Stomach (tissue), 9 donors: ENCODE measurements around the gene FANK1. TPM values are rescaled to one million over a fixed set of nuclear protein-coding genes. Genes with fewer than 3 reads are reported as not detected.
A peak's percentile ranks its signal among the peaks of the same experiment; 100 is the strongest.

Experiments
- DNase-seq, 2 donors: peaks; one replicate each; pipeline versions ENCODE4 v3.0.0 to v3.0.0-alpha.2; 2013 to 2019
- H3K27ac ChIP-seq, 5 donors: fragments of 200-600 bp in 4 of 5; sonication (generic) in 4 of 5; one replicate each; pipeline ENCODE4 v1.5.1; 2013 to 2019; ENCODE audit warnings: mild to moderate bottlenecking in 1 of 5, moderate library complexity in 1 of 5
- H3K27me3 ChIP-seq, 3 donors: fragments of 200-600 bp; sonication (generic); one replicate each; pipeline ENCODE4 v1.5.1; 2017 to 2019; ENCODE audit warnings: mixed run types in 1 of 3
- H3K36me3 ChIP-seq, 4 donors: fragments of 200-600 bp; sonication (generic); 1 replicate in 3 of 4; 2 replicates in 1 of 4; pipeline ENCODE4 v1.5.1; 2016 to 2019
- H3K4me1 ChIP-seq, 4 donors: fragments of 200-600 bp; sonication (generic); one replicate each; pipeline ENCODE4 v1.5.1; 2016 to 2019
- H3K4me3 ChIP-seq, 4 donors: fragments of 200-600 bp; sonication (generic) in 3 of 4; one replicate each; pipeline ENCODE4 v1.5.1; 2016 to 2019; ENCODE audit warnings: mild to moderate bottlenecking in 1 of 4
- H3K9me3 ChIP-seq, 4 donors: fragments of 200-600 bp; sonication (generic); one replicate each; pipeline ENCODE4 v1.5.1; 2016 to 2019
- CTCF ChIP-seq, 7 experiments: fragments of 450-650 bp in 4 of 7; fragments of 200-600 bp in 3 of 7; sonication (generic) in 3 of 7; IDR thresholded peaks; one replicate each; pipeline ENCODE4 v1.5.1; 2016 to 2019; ENCODE audit warnings: antibody characterized with exemption in 7 of 7, control low read depth in 2 of 7, mild to moderate bottlenecking in 1 of 7
- EP300 ChIP-seq: sonication (generic); formaldehyde crosslinking; IDR thresholded peaks from one replicate; pipeline ENCODE4 v1.6.1; 2017; ENCODE audit warnings: antibody characterized with exemption
- POLR2A ChIP-seq, 4 donors: fragments of 450-650 bp; IDR thresholded peaks; one replicate each; pipeline ENCODE4 v1.6.1; 2016; ENCODE audit warnings: antibody characterized with exemption in 4 of 4, control low read depth in 2 of 4, mild to moderate bottlenecking in 1 of 4, moderate library complexity in 1 of 4
- POLR2AphosphoS5 ChIP-seq, 3 donors: sonication (generic); formaldehyde crosslinking; IDR thresholded peaks; one replicate each; pipeline ENCODE4 v1.6.1; 2016; ENCODE audit warnings: antibody characterized with exemption in 3 of 3
- WGBS, 5 donors: extraction: QIAGEN DNeasy Blood & Tissue Kit in 3 of 5; methylation state at CpG; one replicate each; pipeline versions ENCODE4 v1.1.5 to v1.1.7; 2013 to 2018; 5-methylcytosine and 5-hydroxymethylcytosine counted together
- intact Hi-C: fragments of 100-400 bp; cut with DNase I; formaldehyde crosslinking; loops from one replicate; pipeline ENCODE4 v1.15.1; 2023; ENCODE audit warnings: low total_unique reads
- polyA plus RNA-seq, 3 donors: library from polyadenylated mRNA; stranded (reverse); fragments of 200-250 nt; gene quantifications; one replicate each; pipeline ENCODE4 v1.2.3, GENCODE V29; 2013
- total RNA-seq, 5 donors: library from RNA; depleted of rRNA; stranded (reverse); fragments of >200 nt; gene quantifications; one replicate each; pipeline versions ENCODE4 v1.1.0 to v1.2.3, GENCODE V29; 2014 to 2016
- donor health status: healthy with polysubstance abuse.
- donor health status: Bipolar disorder and iron deficiency.
- donor health status: healthy.

Gene FANK1
- total and polyA plus RNA-seq, 8 donors: 1.6 to 13.3 (median 6.4) TPM

GRCh38 chr10:125859128-125859817, 37.1 kb upstream of the FANK1 start:
- H3K27me3 ChIP-seq: no peaks in the 10 kb centered on the region
- 31 to 62% (median 54%) methylated on average over 4 of the region's 4 CpGs for WGBS, 5 donors
- peak in 1 of 2 donors; percentile 38 for DNase-seq

GRCh38 chr10:125865120-125865519, 31.2 kb upstream of the FANK1 start:
- 87 to 90% (median 89%) methylated on average over 3 of the region's 3 CpGs for WGBS, 5 donors
- TF ChIP-seq POLR2AphosphoS5 (IDR thresholded peaks at IDR 0.05): no peak
- no peak for TF ChIP-seq EP300
- no peak for TF ChIP-seq CTCF (IDR thresholded peaks at IDR 0.05)
- no peak for TF ChIP-seq POLR2A (IDR thresholded peaks at IDR 0.05)
- no peak overlapping the region for H3K4me3 ChIP-seq
- no peak overlapping the region for H3K27ac ChIP-seq
- peaks cover 16 to 52% (median 38%) of the 10 kb centered on the region in 4 donors for H3K36me3 ChIP-seq
- no peaks in the 10 kb centered on the region for H3K9me3 ChIP-seq
- no peak for DNase-seq
- no peaks in the 10 kb centered on the region for H3K27me3 ChIP-seq
- peaks cover 3 to 9% (median 4%) of the 10 kb centered on the region in 4 donors for H3K4me1 ChIP-seq
- intact Hi-C loops: no loop called here

More at GRCh38 chr10:125859128-125859817, 37.1 kb upstream of the FANK1 start:
- Histone ChIP-seq H3K4me1 (peaks cover 0 to 15% (median 5%) of the 10 kb centered on the region in 4 donors), H3K27ac (peak overlapping the region in 4 of 5 donors; percentile 39 to 67 (median 61)), H3K4me3 (no peak overlapping the region), H3K36me3 (peaks cover 3 to 67% (median 60%) of the 10 kb centered on the region in 4 donors), H3K9me3 (no peaks in the 10 kb centered on the region)
- TF ChIP-seq CTCF (IDR thresholded peaks at IDR 0.05) (no peak), POLR2AphosphoS5 (IDR thresholded peaks at IDR 0.05) (no peak), EP300 (no peak)
- intact Hi-C loops: no loop called here

DNA sequence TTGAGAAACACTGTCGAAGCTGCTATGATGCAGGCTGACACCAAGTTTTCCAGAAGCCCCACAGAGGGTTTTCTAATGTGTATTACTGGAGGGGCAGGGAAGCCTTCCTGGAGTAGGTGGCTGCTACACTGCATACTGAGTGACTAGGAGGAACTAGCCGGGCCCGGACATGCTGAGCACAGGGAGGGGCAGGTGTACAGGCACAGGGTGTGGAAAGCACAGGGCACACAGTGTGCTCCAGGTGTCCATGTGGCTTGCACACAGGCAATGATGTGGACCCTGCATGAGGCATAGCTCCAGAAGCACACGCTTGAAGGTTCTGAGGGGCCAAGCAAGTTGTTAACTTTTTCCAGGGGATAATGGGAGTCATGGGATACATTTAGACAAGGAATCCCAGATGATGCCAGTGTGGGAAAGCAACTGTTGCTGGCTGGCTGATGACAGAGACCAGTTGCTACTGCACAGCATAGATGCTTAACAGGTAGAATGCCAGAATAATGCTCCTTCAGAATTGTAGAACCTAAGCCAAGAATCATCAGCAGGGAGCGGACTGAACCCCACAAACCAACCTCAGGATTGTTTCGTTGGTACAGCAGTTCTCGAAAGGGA, 29.8 kb upstream of the FANK1 start:
- WGBS, 5 donors: 84 to 90% (median 85%) methylated on average over 7 of the region's 7 CpGs
- Histone ChIP-seq H3K4me1 (peaks cover 0 to 18% (median 9%) of the 10 kb centered on the region in 4 donors), H3K27me3 (no peaks in the 10 kb centered on the region), H3K9me3 (no peaks in the 10 kb centered on the region), H3K36me3 (peaks cover 16 to 44% (median 33%) of the 10 kb centered on the region in 4 donors), H3K4me3 (no peak overlapping the region), H3K27ac (no peak overlapping the region)
- DNase-seq: peak in 1 of 2 donors; percentile 52
- TF ChIP-seq EP300: no peak
- no peak for TF ChIP-seq CTCF (IDR thresholded peaks at IDR 0.05)
- no peak for TF ChIP-seq POLR2A (IDR thresholded peaks at IDR 0.05)
- TF ChIP-seq POLR2AphosphoS5 (IDR thresholded peaks at IDR 0.05): peak in 1 of 3 donors; percentile 35
- intact Hi-C loops: no loop called here

DNA sequence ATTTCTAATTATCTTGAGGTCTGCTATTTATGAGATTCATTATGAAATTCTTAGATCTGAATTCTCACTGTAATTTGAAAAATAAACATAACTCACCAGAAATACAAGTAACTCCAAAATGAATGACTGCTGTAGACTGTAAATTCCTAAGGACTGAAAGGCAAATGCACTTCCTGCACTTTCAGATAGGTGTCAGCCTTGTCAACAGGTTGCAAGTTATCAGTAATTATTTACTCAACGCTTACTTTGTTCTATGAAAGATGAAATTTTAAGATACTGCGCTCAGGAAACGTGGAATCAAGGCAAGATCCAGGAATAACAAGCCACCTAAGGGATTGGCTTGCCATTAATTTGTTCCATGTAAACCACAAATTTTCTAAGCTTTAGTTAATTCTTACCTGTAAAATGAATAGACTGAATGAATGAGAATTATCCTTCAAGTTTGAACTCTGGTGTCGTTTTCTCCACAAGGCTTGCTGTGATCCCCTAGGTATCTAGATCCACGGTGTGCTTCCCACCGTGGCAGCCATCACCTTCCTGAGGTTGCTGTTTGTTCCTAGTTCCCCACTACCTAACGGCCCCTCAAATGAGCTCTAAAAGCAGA, 27.9 kb upstream of the FANK1 start:
- Histone ChIP-seq H3K36me3 (peaks cover 16 to 33% (median 28%) of the 10 kb centered on the region in 4 donors), H3K9me3 (no peaks in the 10 kb centered on the region), H3K4me3 (no peak overlapping the region), H3K4me1 (peaks cover 0 to 23% (median 13%) of the 10 kb centered on the region in 4 donors), H3K27ac (no peak overlapping the region), H3K27me3 (no peaks in the 10 kb centered on the region)
- TF ChIP-seq POLR2A (IDR thresholded peaks at IDR 0.05) (no peak), POLR2AphosphoS5 (IDR thresholded peaks at IDR 0.05) (peak in 1 of 3 donors; percentile 51), CTCF (IDR thresholded peaks at IDR 0.05) (peak in 5 of 7 experiments; percentile 79 to 96 (median 91)), EP300 (no peak)
- WGBS, 5 donors: 39 to 55% (median 44%) methylated on average over 7 of the region's 7 CpGs
- peak in 1 of 2 donors; percentile 79 for DNase-seq
- intact Hi-C loops: no loop called here
